ENCODE data around the gene TBC1D3. TPM values are rescaled to one million over a fixed set of nuclear protein-coding genes. Genes with fewer than 3 reads are reported as not detected.
"Not testable (repeated sequence)": the region's sequence is repeated elsewhere in the genome, so short reads cannot be mapped to it uniquely, and the experiment has no call there.

Gene TBC1D3
- not detected for polyA plus RNA-seq (ENCODE audit: insufficient read length)
- long read RNA-seq, donor 1, result 0 reads
- long read RNA-seq, donor 2, result 0 reads
- long read RNA-seq, donor 3, partial matches to known transcripts, result 9 of 9 reads
- long read RNA-seq, donor 3, other reads (novel, unspliced or antisense), result 0 of 9 reads
- long read RNA-seq, donor 4, result 0 reads
- long read RNA-seq, donor 5, result 0 reads
- long read RNA-seq, donor 6, result 0 reads
- long read RNA-seq, donor 7, partial matches to known transcripts, result 10 of 10 reads
- long read RNA-seq, donor 7, other reads (novel, unspliced or antisense), result 0 of 10 reads
- long read RNA-seq, donor 8, result 0 reads

DNA sequence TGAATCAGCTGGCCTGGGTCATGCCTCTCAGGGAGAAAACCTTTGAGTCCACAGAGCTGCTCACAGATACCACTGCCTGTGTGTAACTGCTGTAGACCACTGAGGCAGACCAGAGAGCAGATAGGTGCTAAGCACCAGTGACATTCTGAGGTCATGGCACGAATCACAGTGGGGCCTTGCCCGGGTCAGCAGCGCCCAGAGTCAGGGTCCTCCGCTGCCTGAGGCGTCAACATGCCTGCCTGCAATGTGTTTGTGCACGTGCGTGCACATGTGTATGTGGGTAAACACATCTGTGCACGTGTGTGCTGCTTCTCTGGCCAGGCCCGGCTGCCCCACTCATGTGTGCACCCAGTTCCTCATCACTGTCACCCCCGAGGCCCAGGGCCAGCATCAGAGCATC lies at the start of gene TBC1D3:
TBC1D3 (minus strand) TSS at position 101 of the 400 bp plus-strand sequence. CDS start 1,526 bp downstream, outside the sequence.
- not testable (repeated sequence) for DNase-seq

DNA sequence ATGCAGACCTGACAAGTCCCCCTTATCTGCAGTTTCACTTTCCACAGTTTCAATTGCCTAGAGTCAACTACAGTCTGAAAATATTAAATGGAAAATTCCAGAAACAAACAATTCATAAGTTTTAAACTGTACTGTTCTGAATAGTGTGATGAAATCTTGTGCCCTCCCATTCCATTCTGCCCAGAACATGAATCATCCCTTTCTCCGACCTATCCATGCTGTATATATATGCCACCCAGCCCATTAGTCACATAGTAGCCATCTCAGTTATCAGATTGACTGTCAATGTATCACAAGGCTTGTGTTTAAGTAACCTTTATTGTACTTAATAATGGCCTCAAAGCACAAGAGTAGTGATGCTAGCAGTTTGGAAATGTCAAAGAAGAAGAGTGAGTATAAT lies 40.4 kb upstream of the TBC1D3 start:
- not testable (repeated sequence) for DNase-seq

DNA sequence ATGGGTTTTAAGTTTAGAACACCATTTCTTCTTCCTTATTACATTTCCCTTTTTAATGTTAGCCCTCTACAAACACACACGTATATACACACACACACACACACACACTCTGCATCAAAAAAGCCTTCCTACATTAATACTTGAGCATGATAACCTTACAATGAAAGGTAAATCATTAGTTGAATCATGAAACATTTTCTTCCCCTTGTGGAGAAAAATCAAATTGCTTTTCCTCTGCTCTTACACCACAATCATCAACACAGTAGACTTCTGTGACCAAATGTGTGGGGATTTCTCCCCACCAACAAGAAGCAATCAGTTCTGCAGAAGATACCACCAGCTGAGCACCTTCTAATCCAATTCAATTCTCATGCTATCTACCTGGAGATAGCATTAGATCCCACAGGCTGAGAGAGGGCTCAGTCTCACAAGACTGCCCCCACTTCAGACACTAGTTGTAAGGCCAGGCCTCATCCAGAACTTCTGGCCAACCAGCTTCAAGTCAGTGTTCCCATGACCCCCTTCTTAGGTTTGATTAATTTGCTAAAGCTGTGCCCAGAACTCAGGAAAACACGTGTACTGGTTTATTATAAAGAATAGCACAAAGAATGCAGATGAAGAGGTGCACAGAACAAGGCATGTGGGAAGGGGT lies 33.6 kb upstream of the TBC1D3 start:
- DNase-seq, result not testable (repeated sequence)

DNA sequence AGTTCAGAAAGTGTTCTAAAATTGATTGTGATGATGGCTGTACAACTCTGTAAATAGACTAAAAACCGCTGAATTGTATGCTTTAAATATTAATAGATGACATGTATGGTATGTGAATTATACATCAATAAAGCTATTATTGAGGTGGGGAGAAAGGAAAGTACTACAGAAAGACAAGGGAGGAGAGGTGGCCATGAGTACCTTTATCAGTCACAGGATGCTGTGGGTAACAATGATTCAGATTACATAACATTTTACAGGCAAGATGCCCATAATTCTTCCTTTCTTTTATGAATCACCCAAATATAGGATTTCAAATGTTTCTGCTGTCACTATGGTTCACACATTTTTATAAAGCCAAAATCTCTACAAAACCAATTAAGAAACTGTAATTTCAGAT lies 28.5 kb upstream of the TBC1D3 start:
- not testable (repeated sequence) for DNase-seq

DNA sequence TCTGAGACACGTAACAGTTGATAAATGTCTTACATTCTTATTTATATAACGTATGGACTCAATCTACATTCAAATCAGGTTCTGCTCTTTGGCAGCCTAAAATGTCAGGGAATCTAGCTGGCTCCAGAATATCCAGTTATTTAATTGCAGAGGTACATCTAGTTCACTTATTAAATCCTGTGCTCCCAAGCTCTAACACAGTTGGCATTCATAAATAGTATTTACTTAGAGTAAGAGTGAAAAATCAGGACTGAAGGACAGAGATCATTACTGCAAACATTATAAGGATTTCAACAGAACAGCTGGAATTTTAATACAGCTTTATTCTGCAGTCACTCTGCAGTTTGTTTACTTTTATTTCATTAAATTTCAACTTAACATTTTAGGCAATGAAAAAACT lies 7.9 kb upstream of the TBC1D3 start:
- not testable (repeated sequence) for DNase-seq

DNA sequence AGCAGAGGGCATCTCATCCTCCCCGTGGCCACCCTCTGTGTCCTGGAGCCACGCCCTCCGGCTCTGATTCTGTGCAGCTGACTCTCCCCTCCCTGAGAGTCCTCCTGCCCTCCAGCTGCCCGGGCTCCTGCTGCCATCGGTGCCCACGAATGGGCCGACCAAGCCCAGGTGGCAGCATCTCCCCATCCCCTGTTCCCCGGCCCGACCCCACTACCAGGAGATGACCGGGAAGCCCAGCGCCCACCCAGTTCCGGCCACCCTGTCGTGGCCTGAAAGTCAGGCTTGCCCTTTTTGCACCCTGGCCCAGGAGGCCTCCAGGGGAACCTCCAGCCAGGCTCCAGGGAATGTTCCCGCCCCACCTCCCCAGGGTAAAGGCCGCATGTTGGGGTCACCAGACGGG lies 57.5 kb downstream of the TBC1D3 start:
- not testable (repeated sequence) for DNase-seq

Other genes starting within 250 kb of the TBC1D3 start
- 29.6 TPM for gene TBC1D3L, start 203.5 kb downstream of the TBC1D3 start, polyA plus RNA-seq (ENCODE audit: insufficient read length)
- 3.1 TPM for gene TBC1D3D, start 188.6 kb downstream of the TBC1D3 start, polyA plus RNA-seq (ENCODE audit: insufficient read length)
- gene TBC1D3C, start 123.9 kb downstream of the TBC1D3 start, polyA plus RNA-seq (ENCODE audit: insufficient read length), result not detected
- gene TBC1D3E, start 64.6 kb downstream of the TBC1D3 start, polyA plus RNA-seq (ENCODE audit: insufficient read length), result not detected
- gene MRPL45, start 104.6 kb upstream of the TBC1D3 start, polyA plus RNA-seq (ENCODE audit: insufficient read length), result 64.7 TPM
- gene GPR179, start 151.4 kb upstream of the TBC1D3 start, polyA plus RNA-seq (ENCODE audit: insufficient read length), result 0.28 TPM
- gene SOCS7, start 159.3 kb upstream of the TBC1D3 start, polyA plus RNA-seq (ENCODE audit: insufficient read length), result 22.2 TPM
- 50.5 TPM for gene ARHGAP23, start 235.9 kb upstream of the TBC1D3 start, polyA plus RNA-seq (ENCODE audit: insufficient read length)

Measured in left kidney (tissue), 8 donors.